ENCODE results near the gene APOB. TPM values are rescaled to one million over a fixed set of nuclear protein-coding genes. Genes with fewer than 3 reads are reported as not detected.

Gene APOB
- total and polyA plus RNA-seq, 2 of the 13 experiments (the other 11 are each of a cell fraction or from before 2014, with no cell fraction given) = 1,569 to 2,515 TPM

DNA sequence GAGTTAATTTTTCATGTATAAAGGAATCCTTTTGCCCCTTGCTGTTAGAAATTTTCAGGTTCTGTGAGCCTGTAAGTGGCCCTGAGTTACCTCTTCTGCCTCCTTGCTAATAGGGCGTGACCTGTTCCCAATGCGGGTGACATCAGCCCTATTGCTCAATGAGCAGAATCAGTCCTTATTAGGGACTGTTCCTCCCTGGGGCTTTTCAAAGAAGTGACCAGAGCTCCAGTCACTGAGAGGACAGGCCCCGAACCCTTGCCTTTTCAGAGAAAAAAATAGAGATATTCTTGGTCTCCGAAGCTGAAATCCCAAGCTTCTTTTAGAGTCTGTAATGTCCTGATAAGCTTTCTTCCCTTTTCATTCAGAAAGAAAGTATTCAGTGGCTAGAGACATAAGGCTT, 8.2 kb upstream of the APOB start (continued):
- TF ChIP-seq, protein P1, sequence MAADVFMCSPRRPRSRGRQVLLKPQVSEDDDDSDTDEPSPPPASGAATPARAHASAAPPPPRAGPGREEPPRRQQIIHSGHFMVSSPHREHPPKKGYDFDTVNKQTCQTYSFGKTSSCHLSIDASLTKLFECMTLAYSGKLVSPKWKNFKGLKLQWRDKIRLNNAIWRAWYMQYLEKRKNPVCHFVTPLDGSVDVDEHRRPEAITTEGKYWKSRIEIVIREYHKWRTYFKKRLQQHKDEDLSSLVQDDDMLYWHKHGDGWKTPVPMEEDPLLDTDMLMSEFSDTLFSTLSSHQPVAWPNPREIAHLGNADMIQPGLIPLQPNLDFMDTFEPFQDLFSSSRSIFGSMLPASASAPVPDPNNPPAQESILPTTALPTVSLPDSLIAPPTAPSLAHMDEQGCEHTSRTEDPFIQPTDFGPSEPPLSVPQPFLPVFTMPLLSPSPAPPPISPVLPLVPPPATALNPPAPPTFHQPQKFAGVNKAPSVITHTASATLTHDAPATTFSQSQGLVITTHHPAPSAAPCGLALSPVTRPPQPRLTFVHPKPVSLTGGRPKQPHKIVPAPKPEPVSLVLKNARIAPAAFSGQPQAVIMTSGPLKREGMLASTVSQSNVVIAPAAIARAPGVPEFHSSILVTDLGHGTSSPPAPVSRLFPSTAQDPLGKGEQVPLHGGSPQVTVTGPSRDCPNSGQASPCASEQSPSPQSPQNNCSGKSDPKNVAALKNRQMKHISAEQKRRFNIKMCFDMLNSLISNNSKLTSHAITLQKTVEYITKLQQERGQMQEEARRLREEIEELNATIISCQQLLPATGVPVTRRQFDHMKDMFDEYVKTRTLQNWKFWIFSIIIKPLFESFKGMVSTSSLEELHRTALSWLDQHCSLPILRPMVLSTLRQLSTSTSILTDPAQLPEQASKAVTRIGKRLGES (CRISPR knock-in tag; IDR thresholded peaks at IDR 0.05; ENCODE audit: borderline replicate concordance) = no peak
- TF ChIP-seq SYNCRIP (IDR thresholded peaks at IDR 0.05; ENCODE audit: insufficient read depth, low read depth, low read length) = no peak
- TF ChIP-seq ZNF703 (CRISPR knock-in tag; IDR thresholded peaks at IDR 0.05; ENCODE audit: borderline replicate concordance) = no peak
- 0 out of 2 replicates have a peak, but pooled peaks have one; percentile 23 for TF ChIP-seq ETV6 (CRISPR knock-in tag; conservative IDR thresholded peaks at IDR 0.05)
- TF ChIP-seq ELF4 (CRISPR knock-in tag; IDR thresholded peaks at IDR 0.05; ENCODE audit: borderline replicate concordance) = 0 out of 2 replicates have a peak, but pooled peaks have one; percentile 48
- TF ChIP-seq ZNF605 (CRISPR knock-in tag; IDR thresholded peaks at IDR 0.05) = no peak
- TF ChIP-seq SNAI1 (CRISPR knock-in tag; IDR thresholded peaks at IDR 0.05; ENCODE audit: borderline replicate concordance) = no peak
- peak; percentile 25; the same call in 1 of the 2 replicates for TF ChIP-seq BCL6 (CRISPR knock-in tag; IDR thresholded peaks at IDR 0.05)
- no peak for TF ChIP-seq MBD4 (IDR thresholded peaks at IDR 0.05; ENCODE audit: borderline replicate concordance, low read length)
- peak; percentile 51; the same call in 1 of the 2 replicates for TF ChIP-seq HDAC2 (CRISPR knock-in tag; IDR thresholded peaks at IDR 0.05)
- TF ChIP-seq, protein P2, sequence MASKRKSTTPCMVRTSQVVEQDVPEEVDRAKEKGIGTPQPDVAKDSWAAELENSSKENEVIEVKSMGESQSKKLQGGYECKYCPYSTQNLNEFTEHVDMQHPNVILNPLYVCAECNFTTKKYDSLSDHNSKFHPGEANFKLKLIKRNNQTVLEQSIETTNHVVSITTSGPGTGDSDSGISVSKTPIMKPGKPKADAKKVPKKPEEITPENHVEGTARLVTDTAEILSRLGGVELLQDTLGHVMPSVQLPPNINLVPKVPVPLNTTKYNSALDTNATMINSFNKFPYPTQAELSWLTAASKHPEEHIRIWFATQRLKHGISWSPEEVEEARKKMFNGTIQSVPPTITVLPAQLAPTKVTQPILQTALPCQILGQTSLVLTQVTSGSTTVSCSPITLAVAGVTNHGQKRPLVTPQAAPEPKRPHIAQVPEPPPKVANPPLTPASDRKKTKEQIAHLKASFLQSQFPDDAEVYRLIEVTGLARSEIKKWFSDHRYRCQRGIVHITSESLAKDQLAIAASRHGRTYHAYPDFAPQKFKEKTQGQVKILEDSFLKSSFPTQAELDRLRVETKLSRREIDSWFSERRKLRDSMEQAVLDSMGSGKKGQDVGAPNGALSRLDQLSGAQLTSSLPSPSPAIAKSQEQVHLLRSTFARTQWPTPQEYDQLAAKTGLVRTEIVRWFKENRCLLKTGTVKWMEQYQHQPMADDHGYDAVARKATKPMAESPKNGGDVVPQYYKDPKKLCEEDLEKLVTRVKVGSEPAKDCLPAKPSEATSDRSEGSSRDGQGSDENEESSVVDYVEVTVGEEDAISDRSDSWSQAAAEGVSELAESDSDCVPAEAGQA (IDR thresholded peaks at IDR 0.05; ENCODE audit: low read depth) = no peak
- TF ChIP-seq, protein P2 (CRISPR knock-in tag; IDR thresholded peaks at IDR 0.05; ENCODE audit: borderline replicate concordance) = no peak
- TF ChIP-seq ZSCAN20 (CRISPR knock-in tag; IDR thresholded peaks at IDR 0.05; ENCODE audit: borderline replicate concordance) = no peak
- TF ChIP-seq ZNF549 (CRISPR knock-in tag; IDR thresholded peaks at IDR 0.05) = no peak
- TF ChIP-seq, protein P3, sequence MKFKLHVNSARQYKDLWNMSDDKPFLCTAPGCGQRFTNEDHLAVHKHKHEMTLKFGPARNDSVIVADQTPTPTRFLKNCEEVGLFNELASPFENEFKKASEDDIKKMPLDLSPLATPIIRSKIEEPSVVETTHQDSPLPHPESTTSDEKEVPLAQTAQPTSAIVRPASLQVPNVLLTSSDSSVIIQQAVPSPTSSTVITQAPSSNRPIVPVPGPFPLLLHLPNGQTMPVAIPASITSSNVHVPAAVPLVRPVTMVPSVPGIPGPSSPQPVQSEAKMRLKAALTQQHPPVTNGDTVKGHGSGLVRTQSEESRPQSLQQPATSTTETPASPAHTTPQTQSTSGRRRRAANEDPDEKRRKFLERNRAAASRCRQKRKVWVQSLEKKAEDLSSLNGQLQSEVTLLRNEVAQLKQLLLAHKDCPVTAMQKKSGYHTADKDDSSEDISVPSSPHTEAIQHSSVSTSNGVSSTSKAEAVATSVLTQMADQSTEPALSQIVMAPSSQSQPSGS (CRISPR knock-in tag; IDR thresholded peaks at IDR 0.05) = peak; percentile 99
- TF ChIP-seq, protein P4, sequence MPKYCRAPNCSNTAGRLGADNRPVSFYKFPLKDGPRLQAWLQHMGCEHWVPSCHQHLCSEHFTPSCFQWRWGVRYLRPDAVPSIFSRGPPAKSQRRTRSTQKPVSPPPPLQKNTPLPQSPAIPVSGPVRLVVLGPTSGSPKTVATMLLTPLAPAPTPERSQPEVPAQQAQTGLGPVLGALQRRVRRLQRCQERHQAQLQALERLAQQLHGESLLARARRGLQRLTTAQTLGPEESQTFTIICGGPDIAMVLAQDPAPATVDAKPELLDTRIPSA (CRISPR knock-in tag; IDR thresholded peaks at IDR 0.05; ENCODE audit: borderline replicate concordance) = no peak
- no peak for TF ChIP-seq ZBTB8A (CRISPR knock-in tag; IDR thresholded peaks at IDR 0.05; ENCODE audit: borderline replicate concordance, low read depth)
- no peak for TF ChIP-seq ZNF792 (CRISPR knock-in tag; IDR thresholded peaks at IDR 0.05)
- no peak for TF ChIP-seq SP2 (CRISPR knock-in tag; IDR thresholded peaks at IDR 0.05)
- TF ChIP-seq KLF9 (CRISPR knock-in tag; IDR thresholded peaks at IDR 0.05; ENCODE audit: low read depth) = no peak; the same call in 1 of the 2 replicates
- no peak for TF ChIP-seq ZNF644 (CRISPR knock-in tag; IDR thresholded peaks at IDR 0.05; ENCODE audit: low read depth)

All from HepG2 (cell line).